Stomach (tissue), 9 donors: ENCODE measurements around the gene U2SURP. TPM values are rescaled to one million over a fixed set of nuclear protein-coding genes. Genes with fewer than 3 reads are reported as not detected.
A peak's percentile ranks its signal among the peaks of the same experiment; 100 is the strongest.

Experiments
- DNase-seq, 2 donors: peaks; one replicate each; pipeline versions ENCODE4 v3.0.0 to v3.0.0-alpha.2; 2013 to 2019
- H3K27ac ChIP-seq, 5 donors: fragments of 200-600 bp in 4 of 5; sonication (generic) in 4 of 5; one replicate each; pipeline ENCODE4 v1.5.1; 2013 to 2019; ENCODE audit warnings: mild to moderate bottlenecking in 1 of 5, moderate library complexity in 1 of 5
- H3K27me3 ChIP-seq, 3 donors: fragments of 200-600 bp; sonication (generic); one replicate each; pipeline ENCODE4 v1.5.1; 2017 to 2019; ENCODE audit warnings: mixed run types in 1 of 3
- H3K36me3 ChIP-seq, 4 donors: fragments of 200-600 bp; sonication (generic); 1 replicate in 3 of 4; 2 replicates in 1 of 4; pipeline ENCODE4 v1.5.1; 2016 to 2019
- H3K4me1 ChIP-seq, 4 donors: fragments of 200-600 bp; sonication (generic); one replicate each; pipeline ENCODE4 v1.5.1; 2016 to 2019
- H3K4me3 ChIP-seq, 4 donors: fragments of 200-600 bp; sonication (generic) in 3 of 4; one replicate each; pipeline ENCODE4 v1.5.1; 2016 to 2019; ENCODE audit warnings: mild to moderate bottlenecking in 1 of 4
- H3K9me3 ChIP-seq, 4 donors: fragments of 200-600 bp; sonication (generic); one replicate each; pipeline ENCODE4 v1.5.1; 2016 to 2019
- EP300 ChIP-seq: sonication (generic); formaldehyde crosslinking; IDR thresholded peaks from one replicate; pipeline ENCODE4 v1.6.1; 2017; ENCODE audit warnings: antibody characterized with exemption
- POLR2A ChIP-seq, 4 donors: fragments of 450-650 bp; IDR thresholded peaks; one replicate each; pipeline ENCODE4 v1.6.1; 2016; ENCODE audit warnings: antibody characterized with exemption in 4 of 4, control low read depth in 2 of 4, mild to moderate bottlenecking in 1 of 4, moderate library complexity in 1 of 4
- POLR2AphosphoS5 ChIP-seq, 3 donors: sonication (generic); formaldehyde crosslinking; IDR thresholded peaks; one replicate each; pipeline ENCODE4 v1.6.1; 2016; ENCODE audit warnings: antibody characterized with exemption in 3 of 3
- WGBS, 5 donors: extraction: QIAGEN DNeasy Blood & Tissue Kit in 3 of 5; methylation state at CpG; one replicate each; pipeline versions ENCODE4 v1.1.5 to v1.1.7; 2013 to 2018; 5-methylcytosine and 5-hydroxymethylcytosine counted together
- intact Hi-C: fragments of 100-400 bp; cut with DNase I; formaldehyde crosslinking; loops from one replicate; pipeline ENCODE4 v1.15.1; 2023; ENCODE audit warnings: low total_unique reads
- polyA plus RNA-seq, 3 donors: library from polyadenylated mRNA; stranded (reverse); fragments of 200-250 nt; gene quantifications; one replicate each; pipeline ENCODE4 v1.2.3, GENCODE V29; 2013
- total RNA-seq, 5 donors: library from RNA; depleted of rRNA; stranded (reverse); fragments of >200 nt; gene quantifications; one replicate each; pipeline versions ENCODE4 v1.1.0 to v1.2.3, GENCODE V29; 2014 to 2016
- TF ChIP-seq, protein P1 (sequence below), 7 experiments: fragments of 450-650 bp in 4 of 7; fragments of 200-600 bp in 3 of 7; sonication (generic) in 3 of 7; IDR thresholded peaks; one replicate each; pipeline ENCODE4 v1.5.1; 2016 to 2019; ENCODE audit warnings: antibody characterized with exemption in 7 of 7, control low read depth in 2 of 7, mild to moderate bottlenecking in 1 of 7
- donor health status: healthy with polysubstance abuse.
- donor health status: Bipolar disorder and iron deficiency.
- donor health status: healthy.

Gene U2SURP
- total and polyA plus RNA-seq, 8 donors, result 12.8 to 156 (median 59.9) TPM

DNA sequence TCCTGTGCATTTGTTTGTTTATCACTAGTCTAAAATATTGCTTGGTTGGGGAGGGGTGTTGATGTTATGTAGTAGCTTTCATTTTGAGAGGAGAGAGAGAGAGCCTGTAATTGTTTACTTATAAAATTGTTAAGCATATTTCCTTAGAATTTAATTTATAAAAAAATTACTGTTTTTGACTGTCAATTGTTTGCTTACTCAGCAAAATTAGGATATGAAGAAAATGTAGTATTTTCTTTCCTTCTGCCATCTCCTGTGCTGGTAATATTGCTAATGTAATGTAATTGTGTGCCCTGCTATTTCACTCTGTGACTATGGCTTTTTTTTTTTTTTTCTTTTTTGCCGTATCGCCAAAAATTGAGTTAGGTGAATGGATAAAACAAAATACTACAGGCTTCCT lies 3.5 kb downstream of the U2SURP start:
- no peaks in the 10 kb centered on the region for H3K36me3 ChIP-seq
- intact Hi-C loops, result no loop called here
- no peak for TF ChIP-seq EP300
- TF ChIP-seq POLR2A (IDR thresholded peaks at IDR 0.05), result no peak
- WGBS, 5 donors, result 84 to 96% (median 87%) methylated on average over 2 of the region's 2 CpGs
- H3K4me3 ChIP-seq, result no peak overlapping the region
- H3K4me1 ChIP-seq, result peaks cover 17 to 88% (median 66%) of the 10 kb centered on the region in 4 donors
- no peaks in the 10 kb centered on the region for H3K9me3 ChIP-seq
- H3K27me3 ChIP-seq, result no peaks in the 10 kb centered on the region
- no peak overlapping the region for H3K27ac ChIP-seq
- no peak for DNase-seq

DNA sequence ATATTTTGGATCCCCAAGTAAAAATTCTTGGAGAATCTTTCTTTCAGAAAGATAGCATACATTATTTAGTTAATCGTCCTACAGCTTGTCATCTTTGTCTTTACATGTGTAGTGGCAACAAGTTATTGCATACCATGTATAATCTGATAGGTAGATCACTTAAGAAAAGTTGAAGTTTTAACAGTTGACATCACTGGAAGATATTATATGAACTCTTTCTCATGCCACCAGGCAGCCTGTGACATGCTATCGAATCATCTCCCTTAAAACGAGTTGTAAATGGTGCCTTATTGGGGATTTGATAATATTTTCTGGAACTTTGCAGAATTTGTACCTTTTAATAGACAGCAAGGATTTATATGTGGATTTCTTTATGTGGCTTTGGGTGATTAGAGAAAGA lies 8.7 kb downstream of the U2SURP start:
- H3K4me1 ChIP-seq, result peaks cover 8 to 70% (median 39%) of the 10 kb centered on the region in 4 donors
- H3K9me3 ChIP-seq, result no peaks in the 10 kb centered on the region
- intact Hi-C loops, result no loop called here
- no peak overlapping the region for H3K4me3 ChIP-seq
- DNase-seq, result no peak
- no peak for TF ChIP-seq POLR2A (IDR thresholded peaks at IDR 0.05)
- no peak for TF ChIP-seq POLR2AphosphoS5 (IDR thresholded peaks at IDR 0.05)
- no peak for TF ChIP-seq EP300
- TF ChIP-seq, protein P1, sequence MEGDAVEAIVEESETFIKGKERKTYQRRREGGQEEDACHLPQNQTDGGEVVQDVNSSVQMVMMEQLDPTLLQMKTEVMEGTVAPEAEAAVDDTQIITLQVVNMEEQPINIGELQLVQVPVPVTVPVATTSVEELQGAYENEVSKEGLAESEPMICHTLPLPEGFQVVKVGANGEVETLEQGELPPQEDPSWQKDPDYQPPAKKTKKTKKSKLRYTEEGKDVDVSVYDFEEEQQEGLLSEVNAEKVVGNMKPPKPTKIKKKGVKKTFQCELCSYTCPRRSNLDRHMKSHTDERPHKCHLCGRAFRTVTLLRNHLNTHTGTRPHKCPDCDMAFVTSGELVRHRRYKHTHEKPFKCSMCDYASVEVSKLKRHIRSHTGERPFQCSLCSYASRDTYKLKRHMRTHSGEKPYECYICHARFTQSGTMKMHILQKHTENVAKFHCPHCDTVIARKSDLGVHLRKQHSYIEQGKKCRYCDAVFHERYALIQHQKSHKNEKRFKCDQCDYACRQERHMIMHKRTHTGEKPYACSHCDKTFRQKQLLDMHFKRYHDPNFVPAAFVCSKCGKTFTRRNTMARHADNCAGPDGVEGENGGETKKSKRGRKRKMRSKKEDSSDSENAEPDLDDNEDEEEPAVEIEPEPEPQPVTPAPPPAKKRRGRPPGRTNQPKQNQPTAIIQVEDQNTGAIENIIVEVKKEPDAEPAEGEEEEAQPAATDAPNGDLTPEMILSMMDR (IDR thresholded peaks at IDR 0.05), result no peak
- H3K27me3 ChIP-seq, result no peaks in the 10 kb centered on the region
- H3K27ac ChIP-seq, result no peak overlapping the region
- 69 to 82% (median 80%) methylated on average over 3 of the region's 3 CpGs for WGBS, 5 donors
- peaks cover 0 to 27% (median 17%) of the 10 kb centered on the region in 4 donors for H3K36me3 ChIP-seq

DNA sequence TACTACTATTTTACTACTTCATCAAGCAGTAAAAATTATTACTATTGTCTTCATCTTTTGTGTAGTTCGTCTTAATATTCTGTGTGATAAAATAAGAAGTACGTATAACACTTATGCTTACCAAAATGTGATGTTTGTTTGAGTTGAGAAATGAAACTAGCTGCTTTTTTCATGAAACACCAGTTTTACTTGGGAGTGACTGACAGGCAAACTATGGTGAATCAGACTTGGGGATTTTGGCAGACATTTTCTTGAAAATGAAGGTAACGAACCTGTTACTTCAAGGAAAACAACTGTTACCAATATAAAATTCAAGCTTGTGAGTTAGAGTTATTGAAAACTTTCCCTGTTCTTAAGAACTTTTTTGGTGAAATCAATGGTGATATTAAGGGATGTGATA lies 10.3 kb downstream of the U2SURP start:
- Histone ChIP-seq H3K36me3 (peaks cover 0 to 40% (median 21%) of the 10 kb centered on the region in 4 donors), H3K4me3 (no peak overlapping the region), H3K9me3 (no peaks in the 10 kb centered on the region), H3K27ac (no peak overlapping the region), H3K4me1 (peaks cover 0 to 55% (median 31%) of the 10 kb centered on the region in 4 donors), H3K27me3 (no peaks in the 10 kb centered on the region)
- intact Hi-C loops, result no loop called here
- WGBS, 5 donors, result 81 to 86% (median 84%) methylated on average over 3 of the region's 3 CpGs
- TF ChIP-seq POLR2AphosphoS5 (IDR thresholded peaks at IDR 0.05), result no peak
- no peak for TF ChIP-seq POLR2A (IDR thresholded peaks at IDR 0.05)
- TF ChIP-seq, protein P1 (IDR thresholded peaks at IDR 0.05), result no peak
- TF ChIP-seq EP300, result no peak
- DNase-seq, result no peak

DNA sequence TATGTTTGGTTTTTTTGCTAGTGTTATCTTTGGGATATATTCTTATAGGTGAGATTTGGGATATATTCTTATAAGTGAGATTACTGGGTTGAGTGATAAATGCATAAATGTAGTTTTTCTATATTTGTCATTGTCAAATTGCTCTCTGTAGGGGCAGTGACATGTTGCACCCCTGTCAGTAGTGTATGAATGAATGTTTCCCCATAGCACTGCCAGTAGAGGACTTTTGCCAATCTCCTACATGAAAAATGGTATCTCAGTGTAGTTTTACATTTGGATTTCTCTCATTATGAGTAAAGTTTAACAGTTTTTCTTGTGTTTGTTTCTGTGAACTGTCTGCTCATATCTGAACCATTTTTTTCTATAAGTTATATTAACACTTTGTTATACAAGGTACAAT lies 13.6 kb downstream of the U2SURP start:
- H3K4me1 ChIP-seq, result peaks cover 0 to 23% (median 13%) of the 10 kb centered on the region in 4 donors
- TF ChIP-seq, protein P1 (IDR thresholded peaks at IDR 0.05), result no peak
- TF ChIP-seq POLR2A (IDR thresholded peaks at IDR 0.05), result no peak
- TF ChIP-seq POLR2AphosphoS5 (IDR thresholded peaks at IDR 0.05), result no peak
- H3K36me3 ChIP-seq, result peaks cover 14 to 72% (median 53%) of the 10 kb centered on the region in 4 donors
- DNase-seq, result no peak
- no peaks in the 10 kb centered on the region for H3K9me3 ChIP-seq
- intact Hi-C loops, result no loop called here
- no peak overlapping the region for H3K27ac ChIP-seq
- H3K27me3 ChIP-seq, result no peaks in the 10 kb centered on the region
- no peak overlapping the region for H3K4me3 ChIP-seq

DNA sequence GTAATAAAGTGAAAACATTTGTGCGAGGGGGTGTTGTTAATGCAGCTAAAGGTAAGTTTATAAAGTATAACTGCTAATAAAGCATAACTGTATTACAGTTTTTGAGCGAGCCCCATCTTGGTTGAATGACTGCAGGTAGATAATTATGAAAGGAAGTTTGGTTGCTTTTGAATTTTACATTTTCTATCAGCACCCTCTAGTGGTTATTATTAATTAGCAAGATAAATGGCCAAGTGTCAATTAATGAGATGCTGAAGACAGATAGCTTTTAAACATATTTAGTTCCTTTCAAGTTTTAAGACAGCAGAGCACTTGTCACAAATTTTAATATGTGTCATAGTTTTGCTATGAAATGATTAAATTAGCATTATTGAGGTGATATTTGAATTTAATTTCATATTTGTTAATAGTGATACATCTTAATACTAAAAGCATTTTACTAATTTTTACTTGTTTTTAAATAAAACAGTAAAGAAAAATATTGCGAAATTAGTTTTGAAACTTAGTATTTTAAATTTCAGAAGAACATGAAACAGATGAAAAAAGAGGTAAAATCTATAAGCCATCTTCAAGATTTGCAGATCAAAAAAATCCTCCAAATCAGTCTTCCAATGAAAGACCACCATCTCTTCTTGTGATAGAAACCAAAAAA lies 15.1 kb downstream of the U2SURP start:
- TF ChIP-seq EP300, result no peak
- TF ChIP-seq POLR2AphosphoS5 (IDR thresholded peaks at IDR 0.05), result no peak
- TF ChIP-seq, protein P1 (IDR thresholded peaks at IDR 0.05), result peak in 4 of 7 experiments; percentile 34 to 48 (median 40)
- Histone ChIP-seq H3K27me3 (no peaks in the 10 kb centered on the region), H3K4me1 (peaks cover 0 to 8% (median 2%) of the 10 kb centered on the region in 4 donors), H3K9me3 (no peaks in the 10 kb centered on the region), H3K36me3 (peaks cover 29 to 87% (median 69%) of the 10 kb centered on the region in 4 donors), H3K4me3 (no peak overlapping the region), H3K27ac (no peak overlapping the region)
- intact Hi-C loops, result no loop called here
- peak in 1 of 2 donors; percentile 12 for DNase-seq
- 74 to 86% (median 80%) methylated on average over 3 of the region's 3 CpGs for WGBS, 5 donors
